EH (cell line): ENCODE results near the gene CCDC142.

Experiments
- DNase-seq: peaks from one replicate; pipeline ENCODE4 v3.0.0-alpha.2; 2015; ENCODE audit warnings: low read depth

CCDC142 gene

GRCh38 chr2:74514368-74515270, 31.8 kb upstream of the CCDC142 start, which contains the start of gene TLX2:
TSS of gene TLX2 (plus strand) at chr2:74514450. CDS start at chr2:74514807, 357 bp downstream.
- DNase-seq: peak; percentile 32

- DNase-seq: no peak
Observed at GRCh38 chr2:74513605-74514367, 31.0 kb upstream of the CCDC142 start.

- DNase-seq: no peak
Observed at GRCh38 chr2:74512744-74513604, 30.2 kb upstream of the CCDC142 start.

- peak; percentile 38 for DNase-seq
Observed at GRCh38 chr2:74511104-74511989, 28.5 kb upstream of the CCDC142 start.

GRCh38 chr2:74510272-74510671, 27.5 kb upstream of the CCDC142 start:
- no peak for DNase-seq

GRCh38 chr2:74507926-74508520, 25.2 kb upstream of the CCDC142 start:
- DNase-seq: peak; percentile 85

- DNase-seq: peak; percentile 98
Observed at GRCh38 chr2:74507145-74507925, 24.5 kb upstream of the CCDC142 start, which contains the start of gene PCGF1. TSS of gene PCGF1 (minus strand) at chr2:74507695. CDS start at chr2:74507668, 27 bp downstream.

- DNase-seq: no peak
Observed at GRCh38 chr2:74505448-74506246, 22.8 kb upstream of the CCDC142 start.

GRCh38 chr2:74504591-74504990, 21.8 kb upstream of the CCDC142 start:
- no peak for DNase-seq

GRCh38 chr2:74503506-74504475, 21.0 kb upstream of the CCDC142 start:
- no peak for DNase-seq

- DNase-seq: peak; percentile 83
Observed at GRCh38 chr2:74502720-74503505, 20.1 kb upstream of the CCDC142 start.

GRCh38 chr2:74502147-74502719, 19.4 kb upstream of the CCDC142 start:
- no peak for DNase-seq

GRCh38 chr2:74501335-74502071, 18.7 kb upstream of the CCDC142 start:
- no peak for DNase-seq

- no peak for DNase-seq
Observed at GRCh38 chr2:74500578-74500946, 17.8 kb upstream of the CCDC142 start.

GRCh38 chr2:74499940-74500577, 17.3 kb upstream of the CCDC142 start:
- no peak for DNase-seq
